Smooth muscle cell (in vitro differentiated cells): ENCODE results near the gene BTBD16. TPM values are rescaled to one million over a fixed set of nuclear protein-coding genes. Genes with fewer than 3 reads are reported as not detected.

Experiments used
- DNase-seq: peaks from one replicate; lab custom pipeline; 2025; ENCODE audit not compliant: unreplicated experiment; lab: John Stamatoyannopoulos, UW
- H2AFZ ChIP-seq: fragments of 200-600 bp; sonication (generic); 2 replicates; pipeline ENCODE4 v1.6.0; 2016; ENCODE audit warnings: antibody characterized with exemption, low read depth, mild to moderate bottlenecking
- H3F3A ChIP-seq: fragments of 200-600 bp; sonication (generic); 2 replicates; pipeline ENCODE4 v1.6.0; 2017; ENCODE audit warnings: antibody characterized with exemption, low read depth
- H3K27ac ChIP-seq: fragments of 200-600 bp; sonication (generic); 2 replicates; pipeline ENCODE4 v1.5.1; 2016; ENCODE audit warnings: low read depth, mild to moderate bottlenecking
- H3K27me3 ChIP-seq: fragments of 200-600 bp; sonication (generic); 2 replicates; pipeline ENCODE4 v1.6.1; 2016; ENCODE audit warnings: low read depth, mild to moderate bottlenecking
- H3K36me3 ChIP-seq: fragments of 200-600 bp; sonication (generic); 2 replicates; pipeline ENCODE4 v1.5.1; 2016; ENCODE audit warnings: low read depth
- H3K4me1 ChIP-seq: fragments of 200-600 bp; sonication (generic); 2 replicates; pipeline ENCODE4 v1.5.1; 2016; ENCODE audit warnings: low read depth
- H3K4me2 ChIP-seq: fragments of 200-600 bp; sonication (generic); 2 replicates; pipeline ENCODE4 v1.6.0; 2016; ENCODE audit warnings: mild to moderate bottlenecking
- H3K4me3 ChIP-seq: fragments of 200-600 bp; sonication (generic); 2 replicates; pipeline ENCODE4 v1.5.1; 2016; ENCODE audit warnings: mild to moderate bottlenecking
- H3K79me2 ChIP-seq: fragments of 200-600 bp; sonication (generic); 2 replicates; pipeline ENCODE4 v1.6.0; 2016; ENCODE audit warnings: low read depth, mild to moderate bottlenecking
- H3K9ac ChIP-seq: fragments of 200-600 bp; sonication (generic); 2 replicates; pipeline ENCODE4 v1.6.0; 2016; ENCODE audit warnings: low read depth
- H3K9me3 ChIP-seq: fragments of 200-600 bp; sonication (generic); replicated peaks from 2 replicates; pipeline ENCODE4 v1.5.1; 2016; ENCODE audit warnings: low read depth
- H4K20me1 ChIP-seq: fragments of 200-600 bp; sonication (generic); 2 replicates; pipeline ENCODE4 v1.6.0; 2016; ENCODE audit warnings: low read depth
- WGBS: methylation state at CpG from one replicate; pipeline ENCODE4 v1.1.7; 2016; ENCODE audit warnings: low lambda C conversion rate; 5-methylcytosine and 5-hydroxymethylcytosine counted together
- polyA plus RNA-seq: library from polyadenylated mRNA; unstranded; fragments of >200 nt; fragmentation: Nextera tagmentation; extraction: Ambion mirVana; gene quantifications from 2 replicates; pipeline ENCODE4 v1.2.1, GENCODE V29; 2016
- total RNA-seq: library from RNA; depleted of rRNA; stranded (reverse); fragments of >200 nt; gene quantifications from 2 replicates; pipeline ENCODE4 v1.2.3, GENCODE V29; 2014
- TF ChIP-seq, protein P1 (sequence below): fragments of 200-600 bp; sonication (generic); IDR thresholded peaks from 2 replicates; pipeline ENCODE4 v1.5.1; 2017; ENCODE audit warnings: borderline replicate concordance, mild to moderate bottlenecking, antibody characterized with exemption; ENCODE audit not compliant: insufficient read depth, poor library complexity, severe bottlenecking

BTBD16 gene
- total and polyA plus RNA-seq, 2 experiments from 2014 or later: not detected

GRCh38 chr10:122251459-122252255, 19.4 kb upstream of the BTBD16 start:
- no peak overlapping the region for H3K4me3 ChIP-seq
- no peak overlapping the region for H3K9ac ChIP-seq
- no peaks in the 10 kb centered on the region for H3K36me3 ChIP-seq
- no peak for DNase-seq
- H3K4me1 ChIP-seq: no peaks in the 10 kb centered on the region
- TF ChIP-seq, protein P1, sequence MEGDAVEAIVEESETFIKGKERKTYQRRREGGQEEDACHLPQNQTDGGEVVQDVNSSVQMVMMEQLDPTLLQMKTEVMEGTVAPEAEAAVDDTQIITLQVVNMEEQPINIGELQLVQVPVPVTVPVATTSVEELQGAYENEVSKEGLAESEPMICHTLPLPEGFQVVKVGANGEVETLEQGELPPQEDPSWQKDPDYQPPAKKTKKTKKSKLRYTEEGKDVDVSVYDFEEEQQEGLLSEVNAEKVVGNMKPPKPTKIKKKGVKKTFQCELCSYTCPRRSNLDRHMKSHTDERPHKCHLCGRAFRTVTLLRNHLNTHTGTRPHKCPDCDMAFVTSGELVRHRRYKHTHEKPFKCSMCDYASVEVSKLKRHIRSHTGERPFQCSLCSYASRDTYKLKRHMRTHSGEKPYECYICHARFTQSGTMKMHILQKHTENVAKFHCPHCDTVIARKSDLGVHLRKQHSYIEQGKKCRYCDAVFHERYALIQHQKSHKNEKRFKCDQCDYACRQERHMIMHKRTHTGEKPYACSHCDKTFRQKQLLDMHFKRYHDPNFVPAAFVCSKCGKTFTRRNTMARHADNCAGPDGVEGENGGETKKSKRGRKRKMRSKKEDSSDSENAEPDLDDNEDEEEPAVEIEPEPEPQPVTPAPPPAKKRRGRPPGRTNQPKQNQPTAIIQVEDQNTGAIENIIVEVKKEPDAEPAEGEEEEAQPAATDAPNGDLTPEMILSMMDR: no peak
- 95% methylated on average over 11 of the region's 11 CpGs for WGBS
- H3K27me3 ChIP-seq: no peaks in the 10 kb centered on the region
- no peaks in the 10 kb centered on the region for H3K9me3 ChIP-seq
- H3K27ac ChIP-seq: no peak overlapping the region
- no peak overlapping the region for H2AFZ ChIP-seq
- H3K79me2 ChIP-seq: no peaks in the 10 kb centered on the region
- H3F3A ChIP-seq: no peaks in the 10 kb centered on the region
- no peak overlapping the region for H3K4me2 ChIP-seq
- H4K20me1 ChIP-seq: no peaks in the 10 kb centered on the region

DNA sequence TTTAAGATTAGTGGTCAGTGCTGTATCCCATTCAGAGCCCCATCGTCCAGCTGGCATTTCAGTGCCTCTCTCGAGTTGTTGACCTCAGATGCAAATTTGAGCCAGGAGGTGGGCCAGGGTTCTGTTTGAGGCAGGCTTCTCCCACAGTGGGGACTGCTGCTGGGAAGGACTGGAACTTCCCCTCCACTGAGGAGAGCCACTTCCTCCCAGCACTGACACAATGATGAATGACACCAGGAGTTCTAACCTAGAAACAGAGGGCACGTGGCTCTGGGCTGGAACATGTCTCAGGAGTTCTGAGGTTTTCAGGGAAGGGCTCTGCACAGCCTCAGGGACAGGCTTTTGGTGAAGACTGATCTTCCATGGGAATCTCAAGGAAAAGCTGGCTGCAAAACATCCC, 18.3 kb upstream of the BTBD16 start:
- Histone ChIP-seq H3K79me2 (no peaks in the 10 kb centered on the region), H3K27me3 (no peaks in the 10 kb centered on the region), H4K20me1 (no peaks in the 10 kb centered on the region), H3K27ac (no peak overlapping the region), H3K9me3 (no peaks in the 10 kb centered on the region), H3K9ac (no peak overlapping the region), H3K4me2 (no peak overlapping the region), H3K4me3 (no peak overlapping the region), H3K4me1 (no peaks in the 10 kb centered on the region), H3F3A (no peaks in the 10 kb centered on the region), H3K36me3 (no peaks in the 10 kb centered on the region), H2AFZ (no peak overlapping the region)
- no peak for DNase-seq
- 73% methylated on average over 3 of the region's 3 CpGs for whole genome bisulfite sequencing
- TF ChIP-seq, protein P1: no peak

GRCh38 chr10:122253605-122254004, 17.5 kb upstream of the BTBD16 start:
- no peaks in the 10 kb centered on the region for H4K20me1 ChIP-seq
- no peaks in the 10 kb centered on the region for H3F3A ChIP-seq
- H3K79me2 ChIP-seq: no peaks in the 10 kb centered on the region
- no peaks in the 10 kb centered on the region for H3K9me3 ChIP-seq
- H3K9ac ChIP-seq: no peak overlapping the region
- H3K27me3 ChIP-seq: no peaks in the 10 kb centered on the region
- no peak for DNase-seq
- no peak overlapping the region for H3K27ac ChIP-seq
- H3K36me3 ChIP-seq: no peaks in the 10 kb centered on the region
- no peak overlapping the region for H3K4me3 ChIP-seq
- no peak overlapping the region for H2AFZ ChIP-seq
- no peaks in the 10 kb centered on the region for H3K4me1 ChIP-seq
- TF ChIP-seq, protein P1: no peak
- WGBS: 97% methylated on average over 2 of the region's 2 CpGs
- H3K4me2 ChIP-seq: no peak overlapping the region

DNA sequence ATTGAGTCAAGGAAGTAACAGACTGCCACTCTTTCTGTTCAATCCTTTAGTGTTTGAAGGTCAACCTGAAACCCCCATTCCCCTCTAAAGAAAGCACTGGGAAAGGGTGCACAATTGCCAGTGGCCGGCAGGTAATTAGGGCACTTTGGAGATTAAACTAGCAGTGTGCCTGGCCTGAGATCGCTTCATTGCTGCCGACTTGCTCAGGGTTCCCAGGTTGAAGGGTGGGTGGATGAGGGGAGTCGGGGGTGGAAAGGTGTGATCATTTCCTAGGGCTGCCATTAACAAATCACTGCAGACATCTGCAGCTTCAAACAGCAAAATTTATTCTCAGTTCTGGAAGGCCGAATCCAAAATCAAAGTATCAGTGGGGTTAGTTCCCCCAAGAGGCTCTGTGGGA, 16.3 kb upstream of the BTBD16 start:
- Histone ChIP-seq H3K79me2 (no peaks in the 10 kb centered on the region), H3F3A (no peaks in the 10 kb centered on the region), H3K4me2 (no peak overlapping the region), H3K4me3 (no peak overlapping the region), H3K27me3 (no peaks in the 10 kb centered on the region), H3K27ac (no peak overlapping the region), H4K20me1 (no peaks in the 10 kb centered on the region), H3K9me3 (no peaks in the 10 kb centered on the region), H2AFZ (no peak overlapping the region), H3K36me3 (no peaks in the 10 kb centered on the region), H3K4me1 (no peaks in the 10 kb centered on the region), H3K9ac (no peak overlapping the region)
- TF ChIP-seq, protein P1: no peak
- no peak for DNase-seq
- 81% methylated on average over 5 of the region's 5 CpGs for WGBS
